OCI-LY7 (cell line): ENCODE results near the gene ENTPD1.

Source experiments
- EZH2phosphoT487 ChIP-seq: fragments of 200-600 bp; sonication (generic); IDR thresholded peaks from 2 replicates; pipeline ENCODE4 v1.6.1; 2018; ENCODE audit warnings: low read depth, borderline replicate concordance, mild to moderate bottlenecking, mixed run types, antibody characterized with exemption, low read length, moderate library complexity, mixed read lengths
- TF ChIP-seq, protein P1 (sequence below): fragments of 200-600 bp; sonication (generic); conservative IDR thresholded peaks from 2 replicates; pipeline ENCODE4 v1.5.1; 2014; ENCODE audit warnings: mild to moderate bottlenecking, antibody characterized with exemption, low read length, moderate library complexity, mixed read lengths

DNA sequence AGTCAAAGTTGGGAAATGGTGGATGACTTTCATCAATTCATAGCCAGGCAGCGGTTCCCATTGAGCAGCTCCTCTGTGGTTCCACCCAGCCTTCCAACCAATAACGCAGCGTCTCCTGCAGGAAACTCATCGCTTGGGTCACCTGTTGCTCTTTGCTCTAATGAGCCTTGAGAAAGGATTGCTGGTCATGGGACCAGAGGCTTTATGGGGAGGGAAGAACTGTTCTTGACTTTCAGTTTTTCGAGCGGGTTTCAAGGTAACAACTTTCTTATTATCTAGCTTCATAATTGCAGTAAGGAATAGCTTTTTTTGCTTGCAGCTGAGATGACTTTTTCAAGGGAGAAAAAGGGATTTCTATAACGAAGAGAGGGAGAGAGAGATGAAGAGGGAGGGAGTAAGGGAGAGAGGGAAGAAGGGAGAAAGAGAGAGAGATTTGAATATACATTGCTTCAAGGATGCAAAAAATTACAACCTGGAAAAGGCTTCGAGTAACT is 405 bp upstream of the ENTPD1 start:
- TF ChIP-seq, protein P1, sequence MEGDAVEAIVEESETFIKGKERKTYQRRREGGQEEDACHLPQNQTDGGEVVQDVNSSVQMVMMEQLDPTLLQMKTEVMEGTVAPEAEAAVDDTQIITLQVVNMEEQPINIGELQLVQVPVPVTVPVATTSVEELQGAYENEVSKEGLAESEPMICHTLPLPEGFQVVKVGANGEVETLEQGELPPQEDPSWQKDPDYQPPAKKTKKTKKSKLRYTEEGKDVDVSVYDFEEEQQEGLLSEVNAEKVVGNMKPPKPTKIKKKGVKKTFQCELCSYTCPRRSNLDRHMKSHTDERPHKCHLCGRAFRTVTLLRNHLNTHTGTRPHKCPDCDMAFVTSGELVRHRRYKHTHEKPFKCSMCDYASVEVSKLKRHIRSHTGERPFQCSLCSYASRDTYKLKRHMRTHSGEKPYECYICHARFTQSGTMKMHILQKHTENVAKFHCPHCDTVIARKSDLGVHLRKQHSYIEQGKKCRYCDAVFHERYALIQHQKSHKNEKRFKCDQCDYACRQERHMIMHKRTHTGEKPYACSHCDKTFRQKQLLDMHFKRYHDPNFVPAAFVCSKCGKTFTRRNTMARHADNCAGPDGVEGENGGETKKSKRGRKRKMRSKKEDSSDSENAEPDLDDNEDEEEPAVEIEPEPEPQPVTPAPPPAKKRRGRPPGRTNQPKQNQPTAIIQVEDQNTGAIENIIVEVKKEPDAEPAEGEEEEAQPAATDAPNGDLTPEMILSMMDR: no peak
- TF ChIP-seq EZH2phosphoT487: no peak
